Activated T-helper 17 cell treated with anti-CD3 and anti-CD28 coated beads, Interleukin-2, amount 50 U/mL, for 72 hours (primary cell): ENCODE results near the gene PDZD2. TPM values are rescaled to one million over a fixed set of nuclear protein-coding genes. Genes with fewer than 3 reads are reported as not detected.
A peak's percentile ranks its signal among the peaks of the same experiment; 100 is the strongest.

Source experiments
- ATAC-seq: fragments of 150-1000 bp; cut with Tn5 transposase; replicated peaks from 2 replicates; pipeline ENCODE4 v1.10.0; 2021; ENCODE audit warnings: mild to moderate bottlenecking, moderate library complexity
- H3K27ac Mint-ChIP-seq: one replicate; pipeline ENCODE4 v1.8.0; 2022; ENCODE audit warnings: mixed read lengths
- H3K27me3 Mint-ChIP-seq: one replicate; pipeline ENCODE4 v1.8.0; 2022; ENCODE audit warnings: mixed read lengths
- H3K36me3 Mint-ChIP-seq: one replicate; pipeline ENCODE4 v1.8.0; 2022; ENCODE audit warnings: low read depth, mild to moderate bottlenecking, mixed read lengths
- H3K4me1 Mint-ChIP-seq: one replicate; pipeline ENCODE4 v1.8.0; 2022; ENCODE audit warnings: mixed read lengths
- H3K4me3 Mint-ChIP-seq: one replicate; pipeline ENCODE4 v1.8.0; 2022; ENCODE audit warnings: mild to moderate bottlenecking, mixed read lengths
- H3K9me3 Mint-ChIP-seq: one replicate; pipeline ENCODE4 v1.8.0; 2022; ENCODE audit warnings: mixed read lengths
- total RNA-seq, 2 donors: library from RNA; stranded (reverse); gene quantifications; one replicate each; pipeline ENCODE4 v1.2.3, GENCODE V29; 2022

The PDZD2 gene
- total RNA-seq, 2 donors from 2014 or later: 0.53 TPM; not detected in 1

DNA sequence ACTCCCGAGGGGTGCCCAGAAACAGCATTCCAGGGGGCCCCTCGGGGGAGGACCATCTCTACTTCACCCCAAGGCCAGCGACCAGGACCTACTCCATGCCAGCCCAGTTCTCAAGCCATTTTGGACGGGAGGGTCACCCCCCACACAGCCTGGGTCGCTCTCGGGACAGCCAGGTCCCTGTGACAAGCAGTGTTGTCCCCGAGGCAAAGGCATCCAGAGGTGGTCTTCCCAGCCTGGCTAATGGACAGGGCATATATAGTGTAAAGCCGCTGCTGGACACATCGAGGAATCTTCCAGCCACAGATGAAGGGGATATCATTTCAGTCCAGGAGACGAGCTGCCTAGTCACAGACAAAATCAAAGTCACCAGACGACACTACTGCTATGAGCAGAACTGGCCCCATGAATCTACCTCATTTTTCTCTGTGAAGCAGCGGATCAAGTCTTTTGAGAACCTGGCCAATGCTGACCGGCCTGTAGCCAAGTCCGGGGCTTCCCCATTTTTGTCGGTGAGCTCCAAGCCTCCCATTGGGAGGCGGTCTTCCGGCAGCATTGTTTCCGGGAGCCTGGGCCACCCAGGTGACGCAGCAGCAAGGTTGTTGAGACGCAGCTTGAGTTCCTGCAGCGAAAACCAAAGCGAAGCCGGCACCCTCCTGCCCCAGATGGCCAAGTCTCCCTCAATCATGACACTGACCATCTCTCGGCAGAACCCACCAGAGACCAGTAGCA lies 451.3 kb downstream of the PDZD2 start:
- no peak overlapping the region for H3K27ac Mint-ChIP-seq
- H3K4me1 Mint-ChIP-seq: no peaks in the 10 kb centered on the region
- H3K36me3 Mint-ChIP-seq: no peaks in the 10 kb centered on the region
- ATAC-seq: no peak
- no peak overlapping the region for H3K4me3 Mint-ChIP-seq
- H3K9me3 Mint-ChIP-seq: no peaks in the 10 kb centered on the region
- H3K27me3 Mint-ChIP-seq: no peaks in the 10 kb centered on the region

DNA sequence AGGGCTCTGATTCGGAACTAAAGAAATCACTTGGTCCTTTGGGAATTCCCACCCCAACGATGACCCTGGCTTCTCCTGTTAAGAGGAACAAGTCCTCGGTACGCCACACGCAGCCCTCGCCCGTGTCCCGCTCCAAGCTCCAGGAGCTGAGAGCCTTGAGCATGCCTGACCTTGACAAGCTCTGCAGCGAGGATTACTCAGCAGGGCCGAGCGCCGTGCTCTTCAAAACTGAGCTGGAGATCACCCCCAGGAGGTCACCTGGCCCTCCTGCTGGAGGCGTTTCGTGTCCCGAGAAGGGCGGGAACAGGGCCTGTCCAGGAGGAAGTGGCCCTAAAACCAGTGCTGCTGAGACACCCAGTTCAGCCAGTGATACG lies 451.8 kb downstream of the PDZD2 start:
- H3K9me3 Mint-ChIP-seq: no peaks in the 10 kb centered on the region
- no peak for ATAC-seq
- H3K4me3 Mint-ChIP-seq: no peak overlapping the region
- H3K27ac Mint-ChIP-seq: no peak overlapping the region
- H3K36me3 Mint-ChIP-seq: no peaks in the 10 kb centered on the region
- no peaks in the 10 kb centered on the region for H3K27me3 Mint-ChIP-seq
- no peaks in the 10 kb centered on the region for H3K4me1 Mint-ChIP-seq

DNA sequence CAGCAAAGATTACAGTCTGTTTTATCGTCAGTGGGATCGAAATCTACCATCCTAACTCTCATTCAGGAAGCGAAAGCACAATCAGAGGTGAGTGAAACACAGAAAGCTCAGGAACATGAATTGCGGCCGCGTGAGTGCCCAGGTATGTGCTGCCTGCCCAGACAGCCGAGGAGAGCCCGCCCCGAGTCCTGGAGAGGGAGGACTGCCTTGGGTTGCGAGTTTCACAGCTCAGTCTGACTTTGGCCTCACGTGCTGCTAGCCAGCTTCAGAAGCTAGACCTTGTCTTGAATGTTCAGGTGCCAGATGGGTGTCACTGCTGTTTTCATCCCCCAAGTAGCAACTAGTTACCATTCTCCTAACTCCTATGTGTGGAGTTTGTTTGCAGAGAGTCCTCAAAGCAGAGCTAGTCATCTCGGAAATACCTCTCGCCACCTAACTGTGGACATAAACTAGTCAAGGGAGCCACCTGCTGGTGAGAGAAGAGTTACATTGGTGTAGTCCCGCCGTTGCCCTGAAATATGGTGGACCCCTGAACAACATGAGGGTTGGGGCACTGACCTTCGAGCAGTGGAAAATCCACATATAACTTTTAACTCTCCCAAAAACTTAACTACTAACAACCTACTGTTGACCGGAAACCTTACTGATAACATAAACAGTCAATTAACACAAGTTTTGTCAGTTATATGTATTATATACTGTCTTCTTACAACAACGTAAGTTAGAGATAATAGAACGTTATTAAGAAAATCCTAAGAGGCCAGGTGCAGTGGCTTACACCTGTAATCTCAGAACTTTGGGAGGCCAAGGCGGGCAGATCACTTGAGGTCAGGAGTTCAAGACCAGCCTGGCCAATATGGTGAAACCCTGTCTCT lies 454.2 kb downstream of the PDZD2 start:
- peak overlapping the region; percentile 38 for H3K27ac Mint-ChIP-seq
- no peaks in the 10 kb centered on the region for H3K27me3 Mint-ChIP-seq
- no peaks in the 10 kb centered on the region for H3K4me1 Mint-ChIP-seq
- H3K36me3 Mint-ChIP-seq: peaks cover 6% of the 10 kb centered on the region
- ATAC-seq: peak; percentile 91
- H3K4me3 Mint-ChIP-seq: no peak overlapping the region
- H3K9me3 Mint-ChIP-seq: no peaks in the 10 kb centered on the region

DNA sequence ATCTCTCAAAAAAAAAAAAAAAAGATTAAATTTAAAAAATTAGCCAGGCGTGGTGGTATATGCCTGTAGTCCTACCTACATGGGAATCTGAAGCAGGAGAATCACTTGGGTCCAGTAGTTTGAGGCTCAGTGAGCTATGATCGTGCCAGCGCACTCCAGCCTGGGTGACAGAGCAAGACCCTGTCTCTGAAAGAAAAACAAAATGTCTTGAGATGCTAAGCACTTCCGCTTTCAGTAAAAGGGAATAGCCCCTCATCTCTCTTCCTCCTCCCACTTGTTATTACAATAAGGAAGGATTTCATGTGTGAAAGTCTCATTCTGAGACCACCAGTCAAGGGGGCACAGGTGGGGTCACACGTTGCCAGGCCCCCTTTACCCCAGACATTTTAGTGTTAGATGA lies 455.8 kb downstream of the PDZD2 start:
- H3K4me1 Mint-ChIP-seq: no peaks in the 10 kb centered on the region
- H3K9me3 Mint-ChIP-seq: no peaks in the 10 kb centered on the region
- peak overlapping the region; percentile 54 for H3K27ac Mint-ChIP-seq
- H3K27me3 Mint-ChIP-seq: no peaks in the 10 kb centered on the region
- ATAC-seq: no peak
- H3K4me3 Mint-ChIP-seq: no peak overlapping the region
- H3K36me3 Mint-ChIP-seq: peaks cover 16% of the 10 kb centered on the region

DNA sequence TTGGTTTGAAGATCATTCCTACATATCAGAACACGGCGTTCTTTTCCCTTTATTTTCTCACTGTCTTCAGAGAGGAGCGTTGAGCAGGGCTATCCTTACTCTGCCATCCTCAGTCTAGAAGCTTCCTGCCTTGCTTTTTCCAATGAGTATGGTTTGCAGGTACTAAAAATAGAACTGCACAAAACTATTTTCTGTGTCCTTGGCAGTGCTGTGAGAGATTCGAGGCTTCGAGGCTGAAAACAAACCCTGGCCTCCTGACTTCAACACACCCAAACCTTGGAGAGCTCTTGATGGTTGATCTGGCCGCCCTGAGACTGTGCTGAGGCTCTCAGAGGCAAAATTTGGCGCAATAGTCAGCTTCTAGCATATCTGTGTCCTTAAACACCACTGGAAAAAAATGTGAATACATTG lies 456.3 kb downstream of the PDZD2 start:
- Mint-ChIP-seq H3K4me3 (no peak overlapping the region), H3K9me3 (no peaks in the 10 kb centered on the region), H3K36me3 (peaks cover 19% of the 10 kb centered on the region), H3K4me1 (no peaks in the 10 kb centered on the region), H3K27ac (peak overlapping the region; percentile 54), H3K27me3 (no peaks in the 10 kb centered on the region)
- no peak for ATAC-seq

GRCh38 chr5:32096891-32097595 lies 458.1 kb downstream of the PDZD2 start:
- no peak overlapping the region for H3K27ac Mint-ChIP-seq

GRCh38 chr5:32098291-32098690 lies 459.4 kb downstream of the PDZD2 start:
- no peaks in the 10 kb centered on the region for H3K27me3 Mint-ChIP-seq
- H3K4me1 Mint-ChIP-seq: no peaks in the 10 kb centered on the region
- H3K4me3 Mint-ChIP-seq: no peak overlapping the region
- ATAC-seq: no peak
- peaks cover 47% of the 10 kb centered on the region for H3K36me3 Mint-ChIP-seq
- no peak overlapping the region for H3K27ac Mint-ChIP-seq
- no peaks in the 10 kb centered on the region for H3K9me3 Mint-ChIP-seq

More at GRCh38 chr5:32096891-32097595, 458.1 kb downstream of the PDZD2 start:
- no peak for ATAC-seq
- Mint-ChIP-seq H3K27me3 (no peaks in the 10 kb centered on the region), H3K9me3 (no peaks in the 10 kb centered on the region), H3K4me3 (no peak overlapping the region), H3K36me3 (peaks cover 35% of the 10 kb centered on the region), H3K4me1 (no peaks in the 10 kb centered on the region)

DNA sequence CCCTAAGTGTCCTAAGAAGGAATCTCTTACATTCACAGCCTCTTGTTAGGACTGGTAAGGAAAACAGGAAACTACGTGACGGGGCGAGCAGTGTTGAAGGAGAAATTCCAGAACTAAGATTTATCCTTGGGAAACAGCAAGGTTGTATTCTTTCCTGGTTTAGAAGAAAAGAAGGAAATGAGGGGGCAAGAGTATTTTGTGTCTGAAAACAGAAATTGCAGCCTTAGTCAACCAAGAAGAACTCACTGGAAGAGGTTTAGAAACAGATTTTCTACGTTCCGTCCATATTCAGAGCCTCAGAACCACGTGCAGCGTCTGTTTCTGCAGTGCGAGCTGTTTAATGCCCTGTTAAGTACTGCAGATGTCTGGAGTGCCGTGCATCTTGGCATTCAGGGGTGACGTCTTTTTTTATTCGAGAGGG lies 460.0 kb downstream of the PDZD2 start:
- H3K4me1 Mint-ChIP-seq: no peaks in the 10 kb centered on the region
- peaks cover 53% of the 10 kb centered on the region for H3K36me3 Mint-ChIP-seq
- no peaks in the 10 kb centered on the region for H3K27me3 Mint-ChIP-seq
- no peak for ATAC-seq
- no peaks in the 10 kb centered on the region for H3K9me3 Mint-ChIP-seq
- H3K4me3 Mint-ChIP-seq: no peak overlapping the region
- no peak overlapping the region for H3K27ac Mint-ChIP-seq

DNA sequence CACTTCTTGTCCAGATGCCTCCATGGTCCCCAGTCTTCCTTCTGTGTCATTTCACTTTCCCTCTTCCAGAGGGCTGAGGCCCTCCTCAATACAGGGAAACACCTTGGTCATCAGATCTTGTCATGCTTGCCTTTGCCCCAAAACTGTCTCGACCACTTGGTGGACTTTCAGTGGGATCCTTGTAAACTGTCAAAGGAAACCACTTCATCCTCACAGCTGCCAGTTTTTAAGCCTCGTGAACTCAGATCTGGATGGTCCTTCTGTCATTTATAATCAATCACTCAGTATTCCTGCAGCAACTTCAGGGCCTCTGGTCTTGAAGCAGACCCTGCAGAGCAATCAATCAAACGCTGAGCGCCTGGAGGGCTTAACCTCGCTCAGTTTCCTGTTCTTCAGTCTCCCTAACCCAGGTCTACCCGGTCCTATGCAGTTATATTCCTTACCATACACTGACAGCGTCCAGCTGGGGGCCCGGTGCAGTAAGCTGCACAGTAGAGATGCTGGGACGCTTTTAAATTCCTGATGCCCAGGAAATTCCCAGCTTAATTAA lies 460.6 kb downstream of the PDZD2 start:
- ATAC-seq: no peak
- Mint-ChIP-seq H3K4me1 (no peaks in the 10 kb centered on the region), H3K36me3 (peaks cover 56% of the 10 kb centered on the region)

DNA sequence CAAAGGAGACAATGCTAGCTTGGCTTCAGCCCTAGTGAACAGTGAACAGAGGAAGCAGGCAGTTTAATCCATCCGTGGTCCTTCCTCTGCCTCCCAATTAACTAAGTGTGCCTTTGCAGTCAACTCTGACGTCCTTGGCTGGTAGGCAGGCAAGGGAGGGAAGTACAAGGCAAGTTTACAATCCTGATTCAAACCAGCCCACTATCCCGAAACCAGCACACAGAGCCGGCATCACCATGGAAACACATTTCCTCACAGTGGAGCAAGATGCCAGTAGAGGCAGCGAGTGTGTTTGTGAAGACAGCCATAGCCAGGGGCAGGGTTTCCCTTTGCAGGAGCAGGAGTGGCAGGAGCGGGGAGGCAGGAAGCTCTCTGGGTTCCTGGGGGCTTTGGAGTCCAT lies 461.3 kb downstream of the PDZD2 start:
- no peaks in the 10 kb centered on the region for H3K4me1 Mint-ChIP-seq
- H3K36me3 Mint-ChIP-seq: peaks cover 62% of the 10 kb centered on the region
- no peaks in the 10 kb centered on the region for H3K9me3 Mint-ChIP-seq
- no peak overlapping the region for H3K27ac Mint-ChIP-seq
- no peaks in the 10 kb centered on the region for H3K27me3 Mint-ChIP-seq
- no peak overlapping the region for H3K4me3 Mint-ChIP-seq
- no peak for ATAC-seq

More for the DNA sequence above, 460.6 kb downstream of the PDZD2 start:
- no peak overlapping the region for H3K4me3 Mint-ChIP-seq
- no peaks in the 10 kb centered on the region for H3K9me3 Mint-ChIP-seq
- H3K27ac Mint-ChIP-seq: no peak overlapping the region
- H3K27me3 Mint-ChIP-seq: no peaks in the 10 kb centered on the region

DNA sequence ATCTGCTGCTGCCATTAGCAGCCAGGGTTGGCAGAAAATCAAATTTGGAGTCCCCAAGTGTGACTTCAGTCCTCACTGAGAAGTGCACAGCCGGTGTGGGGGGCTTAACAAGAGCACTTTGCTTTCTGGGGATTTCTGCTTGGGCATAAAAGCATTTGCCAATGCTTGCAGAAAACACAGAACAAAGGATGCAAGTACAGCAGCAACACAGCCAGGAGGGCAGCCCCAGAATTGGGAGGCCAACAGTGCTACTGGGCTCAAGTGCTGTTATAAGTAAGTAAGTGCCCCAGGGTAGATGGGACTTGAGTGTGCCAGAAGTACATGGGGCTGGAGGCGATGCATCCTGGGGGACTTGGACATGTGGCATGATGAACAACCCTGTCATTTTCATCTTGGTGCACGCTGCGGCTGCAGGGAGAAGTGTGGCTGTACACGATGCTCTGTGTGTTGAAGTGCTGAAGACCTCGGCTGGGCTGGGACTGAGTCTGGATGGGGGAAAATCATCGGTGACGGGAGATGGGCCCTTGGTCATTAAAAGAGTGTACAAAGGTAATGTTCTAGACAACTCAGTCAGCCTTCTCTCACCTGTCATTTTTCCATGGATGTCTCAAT lies 461.9 kb downstream of the PDZD2 start:
- H3K27ac Mint-ChIP-seq: no peak overlapping the region
- H3K4me1 Mint-ChIP-seq: no peaks in the 10 kb centered on the region
- no peaks in the 10 kb centered on the region for H3K9me3 Mint-ChIP-seq
- no peak for ATAC-seq
- no peaks in the 10 kb centered on the region for H3K27me3 Mint-ChIP-seq
- peaks cover 68% of the 10 kb centered on the region for H3K36me3 Mint-ChIP-seq
- H3K4me3 Mint-ChIP-seq: no peak overlapping the region

DNA sequence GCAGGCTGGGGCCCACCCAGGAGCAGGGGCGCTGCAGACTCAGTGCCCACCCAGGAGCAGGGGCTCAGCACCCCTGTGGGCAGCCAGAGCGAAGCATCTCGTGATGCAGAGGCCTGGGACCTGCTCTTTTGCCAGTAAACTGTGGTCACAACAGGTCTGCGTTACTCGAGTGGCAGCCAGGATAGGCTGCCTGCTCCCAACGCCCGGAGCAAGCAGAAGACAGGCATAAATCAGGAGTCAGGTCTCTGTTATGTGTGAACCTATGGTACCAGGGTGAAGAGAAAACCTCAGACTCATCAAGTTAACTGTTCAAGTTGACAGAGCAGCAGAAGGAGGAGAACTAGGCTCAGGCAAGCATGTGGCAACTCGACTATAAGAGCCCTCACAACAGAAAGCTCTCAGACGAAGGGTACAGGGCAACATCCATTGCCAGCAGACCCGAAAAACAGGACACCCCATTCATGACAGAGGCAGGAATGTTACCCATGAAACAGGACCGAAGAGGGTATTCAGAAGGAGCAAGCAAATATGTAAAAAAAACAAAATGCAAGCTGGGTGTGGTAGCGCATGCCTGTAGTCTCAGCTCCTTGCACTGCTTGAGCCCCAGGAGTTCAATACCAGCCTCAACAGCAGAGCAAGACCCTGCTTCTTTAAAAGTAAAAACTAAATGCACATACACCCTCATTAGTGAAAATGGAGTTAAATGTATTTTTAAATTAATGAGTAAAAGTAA lies 463.5 kb downstream of the PDZD2 start:
- H3K4me1 Mint-ChIP-seq: no peaks in the 10 kb centered on the region
- no peaks in the 10 kb centered on the region for H3K9me3 Mint-ChIP-seq
- H3K4me3 Mint-ChIP-seq: no peak overlapping the region
- H3K27ac Mint-ChIP-seq: no peak overlapping the region
- no peak for ATAC-seq
- peaks cover 84% of the 10 kb centered on the region for H3K36me3 Mint-ChIP-seq
- no peaks in the 10 kb centered on the region for H3K27me3 Mint-ChIP-seq

GRCh38 chr5:32103521-32103920 lies 464.6 kb downstream of the PDZD2 start:
- no peak for ATAC-seq
- H3K36me3 Mint-ChIP-seq: peaks cover 88% of the 10 kb centered on the region
- no peak overlapping the region for H3K27ac Mint-ChIP-seq
- no peaks in the 10 kb centered on the region for H3K9me3 Mint-ChIP-seq
- no peak overlapping the region for H3K4me3 Mint-ChIP-seq
- H3K27me3 Mint-ChIP-seq: no peaks in the 10 kb centered on the region
- no peaks in the 10 kb centered on the region for H3K4me1 Mint-ChIP-seq
